Forelimb muscle (tissue), 1 donor: ENCODE measurements around the gene BIRC6. TPM values are rescaled to one million over a fixed set of nuclear protein-coding genes. Genes with fewer than 3 reads are reported as not detected.
A peak's percentile ranks its signal among the peaks of the same experiment; 100 is the strongest.
"Not testable (repeated sequence)": the region's sequence is repeated elsewhere in the genome, so short reads cannot be mapped to it uniquely, and the experiment has no call there.

ENCODE experiments used
- DNase-seq: peaks from one replicate; pipeline ENCODE4 v3.0.0-alpha.2; 2013; ENCODE audit warnings: low read depth
- polyA plus RNA-seq: library from polyadenylated mRNA; unstranded; fragments of 120-200 nt; gene quantifications from one replicate; pipeline ENCODE4 v1.2.1, GENCODE V29; 2013; ENCODE audit not compliant: insufficient read length

BIRC6 gene
- polyA plus RNA-seq, 1 donor = 46.6 TPM

- DNase-seq = no peak
Measured at GRCh38 chr2:32506446-32506845, 149.6 kb downstream of the BIRC6 start.

DNA sequence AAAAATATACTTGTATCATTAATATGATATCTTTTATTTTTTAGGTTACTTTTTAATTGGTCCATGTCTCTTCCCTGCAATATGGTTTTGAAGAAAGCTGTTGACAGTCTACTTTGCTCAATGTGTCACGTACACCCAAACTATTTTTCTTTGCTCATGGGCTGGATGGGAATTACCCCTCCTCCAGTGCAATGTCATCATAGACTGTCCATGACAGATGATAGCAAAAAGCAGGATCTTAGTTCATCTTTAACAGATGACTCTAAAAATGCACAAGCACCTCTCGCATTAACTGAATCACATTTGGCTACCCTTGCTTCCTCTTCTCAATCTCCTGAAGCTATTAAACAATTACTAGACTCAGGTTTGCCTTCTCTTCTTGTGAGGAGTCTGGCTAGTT lies 158.1 kb downstream of the BIRC6 start:
- no peak for DNase-seq

DNA sequence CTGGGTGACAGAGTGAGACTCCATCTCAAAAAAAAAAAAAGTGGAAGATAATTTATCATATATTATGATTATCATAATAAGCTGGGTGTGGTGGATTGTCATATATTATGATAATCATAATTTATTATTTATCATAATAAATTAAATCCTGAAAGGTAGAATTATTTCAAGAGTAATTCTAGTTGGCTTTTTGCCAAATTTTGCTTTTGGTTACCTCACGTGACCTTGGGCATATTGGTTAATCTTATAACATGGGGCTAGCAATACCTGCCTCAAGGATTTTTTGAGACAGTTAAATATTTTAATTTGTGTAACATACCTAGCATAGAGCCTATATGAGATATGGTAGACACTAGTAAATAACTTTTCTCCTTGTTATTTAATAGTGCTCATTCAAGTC lies 159.7 kb downstream of the BIRC6 start:
- no peak for DNase-seq

GRCh38 chr2:32522770-32523169 lies 165.9 kb downstream of the BIRC6 start:
- DNase-seq = no peak

- no peak for DNase-seq
Measured at GRCh38 chr2:32523686-32524085, 166.9 kb downstream of the BIRC6 start.

GRCh38 chr2:32532341-32532740 lies 175.5 kb downstream of the BIRC6 start:
- no peak for DNase-seq

DNA sequence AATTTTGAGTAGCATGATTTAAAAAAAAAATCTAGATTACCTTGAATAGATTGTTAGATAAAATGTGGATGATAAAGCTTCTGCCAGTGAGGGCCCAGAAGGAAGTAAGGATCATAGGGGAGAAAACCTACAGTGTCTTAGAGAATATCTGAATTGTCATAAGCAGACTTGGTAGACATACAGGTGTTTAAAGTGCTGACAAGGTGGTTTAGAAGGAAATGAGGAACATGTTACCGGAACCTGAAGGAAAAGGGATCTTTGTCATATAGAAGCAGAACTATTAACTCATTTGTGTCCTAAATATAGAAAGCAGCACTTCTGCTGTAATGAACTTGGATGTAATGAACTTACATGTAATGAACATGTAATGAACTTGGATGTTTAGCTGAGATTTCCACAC lies 176.1 kb downstream of the BIRC6 start:
- DNase-seq = no peak

DNA sequence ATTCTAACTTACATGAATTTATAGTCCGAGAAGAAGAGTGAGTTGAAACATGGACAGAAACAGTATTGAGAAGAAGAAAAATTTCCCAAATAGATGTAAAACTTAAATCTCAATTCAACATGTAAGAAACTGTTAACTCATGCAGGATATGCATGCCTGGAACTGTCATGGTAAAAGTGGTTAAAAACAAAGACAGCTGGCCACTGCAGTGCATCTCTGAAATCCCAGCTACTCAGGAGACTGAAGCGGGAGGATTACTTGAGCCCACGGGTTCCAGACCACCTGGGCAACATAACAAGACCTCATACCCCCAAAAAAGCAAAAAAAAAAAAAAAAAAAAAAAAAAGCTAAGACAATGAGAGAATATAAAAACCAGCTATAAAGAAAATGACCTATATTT lies 178.0 kb downstream of the BIRC6 start:
- DNase-seq = no peak

- DNase-seq = no peak
Measured at GRCh38 chr2:32538735-32539134, 181.9 kb downstream of the BIRC6 start.

DNA sequence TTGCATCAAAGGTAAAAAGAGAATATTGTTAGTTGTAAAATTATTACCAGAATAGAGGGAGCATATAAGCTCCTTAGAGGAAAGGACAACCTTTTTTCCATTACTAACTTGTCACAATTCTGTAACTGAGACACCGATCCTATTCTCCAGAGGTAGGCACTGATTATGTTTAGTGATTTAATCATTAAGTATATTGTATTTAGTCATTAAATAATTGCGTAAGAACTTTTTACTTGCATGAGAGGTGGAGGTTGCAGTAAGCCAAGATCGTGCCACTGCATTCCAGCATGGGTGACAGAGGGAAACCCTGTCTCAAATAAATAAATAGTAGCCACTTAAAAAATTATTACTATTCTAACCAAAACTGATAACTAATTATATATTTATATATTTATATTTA lies 195.7 kb downstream of the BIRC6 start:
- not testable (repeated sequence) for DNase-seq

DNA sequence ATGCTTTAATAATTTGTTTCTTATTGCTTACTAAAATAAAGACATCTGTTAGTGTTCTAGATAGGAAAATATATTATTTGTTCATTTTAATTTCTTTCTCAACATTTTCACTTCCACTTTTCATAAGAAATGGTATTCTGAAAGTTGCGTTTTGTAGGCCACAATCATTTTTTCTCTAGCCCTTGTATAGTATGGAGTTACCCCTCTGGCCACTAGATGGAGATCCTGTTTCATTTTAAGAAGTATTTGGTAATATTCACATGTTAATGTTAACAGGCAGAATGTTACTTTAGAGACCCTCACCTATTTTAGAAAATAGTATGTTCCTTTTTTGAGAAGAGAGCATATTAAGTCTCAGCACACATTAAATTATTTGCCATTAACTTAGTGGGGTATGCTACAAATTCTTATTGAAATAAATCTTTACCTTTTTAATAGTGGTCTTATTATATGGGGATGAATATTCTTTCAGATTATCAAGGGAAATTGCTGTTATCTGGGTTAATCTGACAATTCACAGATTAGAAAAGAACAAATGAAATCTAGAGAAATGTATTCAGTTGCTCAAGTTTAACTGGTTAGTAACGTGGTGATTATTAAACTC lies 197.1 kb downstream of the BIRC6 start:
- DNase-seq = peak; percentile 28

- DNase-seq = no peak
Measured at GRCh38 chr2:32558492-32558891, 201.7 kb downstream of the BIRC6 start.

DNA sequence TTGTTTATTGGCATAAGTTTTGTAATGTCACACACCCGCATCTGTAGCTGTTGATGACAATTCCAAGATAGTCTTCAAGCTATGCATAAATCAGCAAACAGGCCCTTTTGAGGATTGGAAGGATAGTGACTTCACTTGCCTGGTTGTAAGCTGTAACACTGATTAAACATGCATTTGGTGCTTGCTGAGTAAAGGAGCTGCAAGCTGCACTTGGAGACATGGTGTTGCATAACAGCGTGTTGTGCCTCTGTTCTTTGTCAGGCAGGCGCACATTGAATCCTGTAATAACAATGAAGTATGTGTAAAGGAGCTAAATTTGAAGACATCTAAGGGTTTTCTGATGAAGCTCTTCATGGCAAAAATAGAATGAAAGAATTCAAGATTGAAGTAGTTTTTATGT lies 202.3 kb downstream of the BIRC6 start:
- DNase-seq = no peak

GRCh38 chr2:32562906-32563305 lies 206.1 kb downstream of the BIRC6 start:
- DNase-seq = no peak

DNA sequence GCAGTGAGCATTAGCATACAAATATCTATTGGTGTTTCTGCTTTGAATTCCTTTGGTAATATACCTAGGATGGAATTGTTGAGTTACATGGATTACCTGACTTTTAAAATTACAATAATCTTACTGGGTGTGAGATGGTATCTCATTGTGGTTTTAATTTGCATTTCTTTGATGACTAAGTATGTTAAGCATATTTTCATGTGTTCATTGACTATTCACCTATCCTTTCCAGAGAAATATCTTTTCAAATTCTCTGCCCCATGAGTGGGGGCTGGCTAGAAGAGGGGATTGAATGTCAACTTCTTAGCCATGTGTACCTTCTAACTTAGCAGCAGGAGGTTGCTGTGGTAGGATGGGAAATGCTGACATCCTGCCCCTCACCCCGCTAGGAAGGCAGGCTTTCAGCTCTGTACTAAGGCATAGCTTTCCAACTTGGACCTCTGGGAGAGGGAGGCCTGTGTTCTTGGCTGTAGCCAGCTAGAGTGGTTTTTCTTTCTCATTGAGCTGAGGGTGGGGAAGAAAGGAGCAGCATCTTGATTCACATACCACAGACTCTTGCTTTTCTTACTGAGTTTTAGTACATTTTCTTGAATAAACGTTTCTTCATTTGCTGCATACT lies 207.7 kb downstream of the BIRC6 start:
- DNase-seq = no peak

GRCh38 chr2:32565902-32566301 lies 209.1 kb downstream of the BIRC6 start:
- DNase-seq = no peak

DNA sequence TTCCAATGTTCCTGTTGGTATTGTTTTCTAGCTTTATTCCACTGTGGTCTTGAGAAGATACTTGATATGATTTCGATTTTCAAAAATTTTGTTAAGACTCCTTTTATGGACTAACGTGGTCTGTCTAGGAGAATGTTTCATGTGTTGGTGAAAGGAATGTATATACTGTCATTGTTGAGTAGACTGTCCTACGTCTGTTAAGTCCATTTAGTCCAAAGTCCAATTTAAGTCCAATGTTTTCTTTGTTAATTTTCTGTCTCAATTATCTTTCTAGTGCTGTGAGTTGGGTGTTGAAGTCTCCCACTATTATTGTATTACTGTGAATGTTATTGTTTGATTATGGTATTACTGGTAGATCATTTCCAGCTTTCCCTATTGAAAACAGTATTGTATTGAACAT lies 215.2 kb downstream of the BIRC6 start:
- no peak for DNase-seq

DNA sequence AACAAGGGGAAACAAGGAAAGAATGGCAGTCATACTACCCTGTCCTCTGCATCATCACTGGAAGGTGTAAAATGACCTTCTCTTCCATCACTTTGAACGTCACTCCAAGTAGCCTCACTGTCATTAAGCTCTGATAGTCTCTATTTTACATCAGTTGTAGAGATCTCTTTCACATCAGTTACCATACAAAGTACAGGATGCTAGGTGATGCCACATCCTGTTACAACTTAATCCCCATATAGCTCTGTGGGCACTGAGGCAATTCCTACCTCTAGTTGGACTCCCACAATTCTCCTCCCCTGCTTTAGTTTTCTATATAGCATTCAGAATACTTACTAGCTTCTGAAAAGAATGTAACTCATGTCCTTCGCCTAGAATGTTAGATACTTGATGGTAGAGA lies 215.9 kb downstream of the BIRC6 start:
- no peak for DNase-seq

- DNase-seq = no peak
Measured at GRCh38 chr2:32591669-32592463, 235.0 kb downstream of the BIRC6 start.

DNA sequence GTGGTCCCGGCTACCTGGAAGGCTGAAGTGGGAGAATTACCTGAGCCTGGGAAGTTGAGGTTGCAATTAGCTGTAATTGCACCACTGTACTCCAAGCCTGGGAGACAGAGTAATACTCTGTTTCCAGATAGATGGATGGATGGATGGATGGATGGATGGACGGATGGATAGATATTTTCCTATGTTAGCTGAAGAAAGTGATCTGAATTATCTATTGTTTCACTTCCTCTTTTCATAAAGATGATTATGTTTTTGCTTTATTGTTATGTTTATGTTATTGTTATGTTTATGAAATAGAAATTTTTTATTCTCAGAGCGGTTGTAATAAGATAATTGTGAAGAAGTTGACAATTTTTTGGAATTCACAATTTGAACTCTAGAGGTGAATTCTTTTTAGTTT lies 237.8 kb downstream of the BIRC6 start:
- DNase-seq = no peak

DNA sequence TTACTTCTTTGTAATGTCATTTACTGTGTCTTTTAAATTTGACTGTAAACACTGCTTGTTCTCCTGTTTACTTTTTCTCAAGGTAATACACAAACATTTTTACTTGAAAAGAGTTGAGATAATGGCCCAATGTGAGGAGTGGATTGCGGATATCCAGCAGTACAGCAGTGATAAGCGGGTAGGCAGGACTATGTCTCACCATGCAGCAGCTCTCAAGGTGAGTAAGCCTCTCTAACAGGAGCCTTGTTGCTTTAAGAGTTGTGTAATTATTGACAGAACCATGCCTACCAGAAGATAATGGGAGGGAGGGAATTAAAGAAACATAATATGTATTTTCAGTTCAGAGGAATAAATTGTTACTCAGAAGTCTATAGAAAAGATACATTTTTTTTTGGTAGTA lies 254.5 kb downstream of the BIRC6 start:
- no peak for DNase-seq

DNA sequence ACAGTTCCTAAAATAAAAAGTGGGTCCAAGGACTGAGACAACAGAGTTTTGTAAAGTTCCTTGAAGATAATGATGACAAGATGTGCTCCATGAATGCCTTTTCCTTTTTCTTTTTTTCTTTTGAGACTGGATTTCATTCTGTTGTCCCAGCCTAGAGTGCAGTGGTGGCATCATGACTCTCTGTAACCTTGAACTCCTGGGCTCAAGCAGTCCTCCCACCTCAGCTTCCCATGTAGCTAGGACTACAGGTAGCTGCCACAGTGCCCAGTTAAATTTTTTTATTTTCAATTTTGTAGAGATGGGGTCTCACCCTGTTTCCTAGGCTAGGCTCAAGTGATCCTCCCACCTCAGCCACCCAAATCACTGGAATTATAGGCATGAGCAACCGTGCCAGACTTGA lies 254.9 kb downstream of the BIRC6 start:
- DNase-seq = no peak

DNA sequence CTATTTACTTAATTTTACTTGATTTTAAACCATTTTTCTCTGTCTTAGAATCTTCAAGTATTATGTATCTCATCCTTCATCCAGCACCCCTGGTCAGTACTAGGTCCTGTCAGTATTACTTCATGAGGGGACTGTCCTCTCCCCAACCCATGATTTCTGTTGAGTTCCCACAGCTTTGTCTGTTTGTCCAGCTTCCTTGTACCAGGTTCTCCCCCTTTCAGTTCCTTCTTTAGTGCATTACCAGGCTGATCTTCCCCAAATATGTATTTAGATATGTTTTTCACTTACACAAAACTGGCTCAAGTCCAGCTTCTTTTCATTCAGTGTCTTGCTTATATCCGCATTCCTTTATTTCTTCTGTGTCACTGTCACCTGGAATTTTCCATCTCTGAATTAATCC lies 257.3 kb downstream of the BIRC6 start:
- DNase-seq = no peak
